GM18520 (cell line): Measurements from ENCODE around the gene HBQ1.
"Not testable (repeated sequence)": the region's sequence is repeated elsewhere in the genome, so short reads cannot be mapped to it uniquely, and the experiment has no call there.

Source experiments
- ATAC-seq: cut with Tn5 transposase; IDR thresholded peaks from one replicate; pipeline ENCODE4 v1.9.1; 2021; ENCODE audit not compliant: unreplicated experiment

HBQ1 gene

GRCh38 chr16:175011-175949, 5.0 kb upstream of the HBQ1 start:
- ATAC-seq, result no peak

- ATAC-seq, result not testable (repeated sequence)
These were observed 4.3 kb upstream of the HBQ1 start for GRCh38 chr16:176006-176405.

- ATAC-seq, result not testable (repeated sequence)
These were observed 3.5 kb upstream of the HBQ1 start, which contains the start of gene HBA1 for GRCh38 chr16:176477-177382. TSS of gene HBA1 (plus strand) at chr16:176680. CDS start at chr16:176717, 37 bp downstream.

GRCh38 chr16:177394-177822, 2.9 kb upstream of the HBQ1 start:
- no peak for ATAC-seq

- no peak for ATAC-seq
These were observed 2.1 kb upstream of the HBQ1 start for GRCh38 chr16:177981-178667.

GRCh38 chr16:178668-179015, 1.6 kb upstream of the HBQ1 start:
- no peak for ATAC-seq

DNA sequence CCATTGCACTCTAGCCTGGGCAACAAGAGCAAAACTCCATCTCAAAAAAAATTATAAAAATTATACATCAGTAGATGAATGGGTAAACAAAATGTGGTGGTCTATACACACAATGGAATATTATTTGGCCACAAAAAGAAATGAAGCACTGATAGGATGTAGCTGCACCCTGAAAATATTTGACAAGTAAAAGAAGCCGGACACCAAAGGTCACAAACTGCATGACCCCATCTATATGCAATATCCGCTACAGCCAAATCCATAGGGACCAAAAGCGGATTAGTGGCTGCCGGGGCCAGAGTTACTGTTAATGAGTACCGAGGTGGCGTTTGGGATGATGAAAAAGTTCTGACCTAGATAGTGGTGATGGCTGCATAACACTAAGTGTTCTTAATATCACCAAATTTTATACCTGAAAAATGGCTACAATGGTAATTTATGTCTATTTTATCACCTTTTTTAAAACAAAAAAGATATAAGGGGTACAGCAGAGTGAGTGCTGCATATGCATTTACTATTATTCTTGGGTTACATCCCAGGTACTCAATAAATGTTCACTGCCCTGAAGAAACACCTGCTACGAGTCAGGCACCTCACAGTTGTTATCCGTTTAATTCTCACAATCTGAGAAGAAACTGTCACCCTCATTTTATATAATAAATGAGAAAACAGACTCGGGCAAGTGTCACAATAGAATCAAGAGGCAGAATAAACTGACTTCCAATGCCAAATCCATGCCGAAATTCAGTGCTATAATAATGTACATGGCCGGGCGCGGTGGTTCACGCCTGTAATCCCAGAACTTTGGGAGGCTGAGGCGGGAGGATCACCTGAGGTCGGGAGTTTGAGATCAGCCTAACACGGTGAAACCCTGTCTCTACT, 807 bp upstream of the HBQ1 start:
- no peak for ATAC-seq

DNA sequence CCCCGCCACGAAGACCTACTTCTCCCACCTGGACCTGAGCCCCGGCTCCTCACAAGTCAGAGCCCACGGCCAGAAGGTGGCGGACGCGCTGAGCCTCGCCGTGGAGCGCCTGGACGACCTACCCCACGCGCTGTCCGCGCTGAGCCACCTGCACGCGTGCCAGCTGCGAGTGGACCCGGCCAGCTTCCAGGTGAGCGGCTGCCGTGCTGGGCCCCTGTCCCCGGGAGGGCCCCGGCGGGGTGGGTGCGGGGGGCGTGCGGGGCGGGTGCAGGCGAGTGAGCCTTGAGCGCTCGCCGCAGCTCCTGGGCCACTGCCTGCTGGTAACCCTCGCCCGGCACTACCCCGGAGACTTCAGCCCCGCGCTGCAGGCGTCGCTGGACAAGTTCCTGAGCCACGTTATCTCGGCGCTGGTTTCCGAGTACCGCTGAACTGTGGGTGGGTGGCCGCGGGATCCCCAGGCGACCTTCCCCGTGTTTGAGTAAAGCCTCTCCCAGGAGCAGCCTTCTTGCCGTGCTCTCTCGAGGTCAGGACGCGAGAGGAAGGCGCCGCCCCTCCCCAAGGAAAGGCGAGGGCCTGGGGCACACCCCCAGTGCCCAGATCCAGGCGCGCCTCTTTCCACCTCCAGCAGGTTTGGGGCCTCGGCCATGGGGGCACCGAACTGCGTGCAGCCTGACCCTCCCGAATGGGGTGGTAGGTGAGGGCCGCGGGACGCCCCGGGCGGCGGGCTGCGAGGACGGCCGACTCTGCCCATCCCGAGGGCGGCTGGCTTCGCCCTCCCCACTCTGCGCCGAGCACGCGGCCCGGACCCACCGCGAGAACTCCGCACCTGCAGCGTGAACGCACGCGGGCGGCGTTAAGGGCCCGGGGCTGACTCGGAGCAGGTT, 664 bp downstream of the HBQ1 start:
- no peak for ATAC-seq

DNA sequence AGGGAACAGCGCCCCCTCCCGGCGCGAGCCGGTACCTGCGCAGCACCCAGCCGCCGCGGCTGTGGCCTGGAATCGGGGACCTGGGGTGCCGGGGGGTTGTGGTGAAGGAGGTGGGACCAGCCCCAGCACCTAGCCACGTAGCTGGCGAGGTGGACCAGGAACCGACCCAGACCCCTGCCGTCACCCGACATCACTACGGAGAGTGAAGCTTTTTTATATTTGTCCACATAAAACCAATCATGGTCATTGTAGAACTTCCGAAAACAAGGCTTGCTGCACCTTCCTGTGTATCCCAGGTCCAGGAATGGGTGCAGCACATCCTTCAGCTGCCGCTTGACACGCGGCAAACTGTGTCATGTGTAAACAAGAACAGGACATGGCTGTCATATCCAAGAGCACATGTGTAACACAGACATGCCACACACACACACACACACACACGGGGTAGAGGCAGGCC, 1.3 kb downstream of the HBQ1 start:
- ATAC-seq, result no peak

DNA sequence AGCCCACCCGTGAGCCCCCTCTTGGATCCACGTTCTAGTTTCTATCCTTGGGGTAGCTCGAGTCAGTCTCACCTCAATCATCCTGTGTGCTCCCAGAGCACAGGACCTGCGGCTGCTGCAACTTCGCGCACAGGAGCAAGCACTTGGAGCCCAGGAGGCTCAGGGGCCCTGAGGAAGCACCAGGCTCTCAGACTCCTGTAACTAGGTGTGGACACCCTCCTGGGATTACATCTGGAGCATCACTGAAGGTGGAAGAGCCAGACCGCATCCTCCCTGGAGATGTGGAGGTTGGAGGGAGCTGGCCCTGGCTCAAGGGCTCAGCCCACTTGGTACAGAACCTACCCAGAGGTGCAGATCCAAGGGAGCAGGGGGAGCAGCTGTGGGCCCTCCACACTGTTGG, 2.7 kb downstream of the HBQ1 start:
- ATAC-seq, result no peak

- no peak for ATAC-seq
These were observed 5.0 kb downstream of the HBQ1 start for GRCh38 chr16:185213-185612.

- ATAC-seq, result no peak
These were observed 5.4 kb downstream of the HBQ1 start for GRCh38 chr16:185691-186090.

DNA sequence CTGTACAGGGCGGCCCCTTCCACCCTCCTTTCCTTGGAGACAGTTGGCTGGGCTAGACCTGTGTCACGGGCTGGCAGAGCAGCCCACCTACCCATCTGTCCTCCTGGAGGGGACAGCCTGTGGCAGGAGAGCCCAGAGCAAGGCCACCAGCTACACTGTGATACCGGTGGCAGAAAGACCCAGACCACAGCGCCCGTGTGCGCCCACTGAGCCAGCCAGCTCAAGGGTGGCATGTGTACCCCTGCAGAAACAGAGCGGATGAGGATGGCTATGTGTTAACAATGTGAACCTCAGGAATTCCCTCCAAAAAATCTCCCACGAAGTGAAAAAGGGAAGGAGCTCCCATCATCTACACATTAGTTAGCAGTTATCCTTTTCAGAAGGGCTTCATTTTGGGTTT, 7.1 kb downstream of the HBQ1 start:
- ATAC-seq, result no peak

- no peak for ATAC-seq
These were observed 8.4 kb downstream of the HBQ1 start for GRCh38 chr16:188674-189073.

GRCh38 chr16:189604-190186, 9.4 kb downstream of the HBQ1 start:
- ATAC-seq, result no peak

DNA sequence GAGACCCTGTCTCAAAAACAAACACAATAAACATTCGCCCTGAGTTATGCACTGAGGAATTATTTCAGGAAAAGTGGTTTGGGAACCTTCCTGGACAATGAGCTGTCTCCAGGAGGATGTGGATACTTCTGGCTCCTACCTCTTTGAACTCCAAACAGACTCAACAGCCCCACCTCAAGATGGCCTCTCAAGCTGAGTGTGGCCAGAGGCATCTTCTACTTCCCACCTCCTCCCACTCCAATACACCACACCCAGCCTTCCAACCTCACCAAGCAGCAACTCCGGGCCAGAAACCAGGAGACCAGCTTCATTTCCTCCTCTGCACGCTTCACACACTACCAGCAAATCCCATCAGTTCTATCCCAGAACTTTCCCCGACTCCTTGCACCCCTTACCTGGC, 11.6 kb downstream of the HBQ1 start:
- no peak for ATAC-seq

DNA sequence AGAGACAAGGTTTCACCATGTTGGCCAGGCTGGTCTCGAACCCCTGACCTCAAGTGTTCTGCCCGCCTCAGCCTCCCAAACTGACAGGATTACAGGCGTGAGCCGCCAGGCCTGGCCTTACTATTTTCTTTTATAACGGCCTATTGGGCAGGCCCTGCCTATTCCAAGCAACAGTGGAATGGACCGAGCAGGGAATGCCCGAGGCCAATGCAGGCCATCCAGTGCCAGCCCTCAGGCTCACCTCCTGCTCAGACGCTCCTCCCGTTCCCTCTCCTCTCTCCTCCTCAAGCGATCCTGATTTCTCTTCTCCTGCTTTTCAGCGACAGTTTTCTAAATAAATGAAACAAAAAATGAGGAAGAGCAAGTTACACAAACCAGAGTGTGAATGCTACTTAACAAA, 12.4 kb downstream of the HBQ1 start:
- ATAC-seq, result no peak

DNA sequence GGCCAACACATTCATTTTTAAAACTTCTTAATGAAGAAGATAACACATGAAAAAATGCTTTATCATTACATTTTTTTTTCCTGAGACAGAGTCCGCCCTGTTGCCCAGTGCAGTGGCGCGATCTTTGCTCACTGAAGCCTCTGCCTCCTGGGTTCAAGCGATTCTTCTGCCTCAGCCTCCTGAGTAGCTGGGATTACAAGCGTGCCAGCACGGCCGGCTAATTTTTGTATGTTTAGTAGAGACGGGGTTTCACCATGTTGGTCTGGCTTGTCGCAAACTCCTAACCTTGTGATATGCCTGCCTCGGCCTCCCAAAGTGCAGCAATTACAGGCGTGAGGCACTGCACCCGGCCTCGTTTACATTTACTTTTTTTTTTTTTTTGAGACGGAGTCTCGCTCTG, 13.2 kb downstream of the HBQ1 start:
- no peak for ATAC-seq

- no peak for ATAC-seq
These were observed 14.3 kb downstream of the HBQ1 start for GRCh38 chr16:194516-194915.
